GM23248 (cell line): ENCODE measurements around the gene HNRNPH3. TPM values are rescaled to one million over a fixed set of nuclear protein-coding genes. Genes with fewer than 3 reads are reported as not detected.
"Not testable (repeated sequence)": the region's sequence is repeated elsewhere in the genome, so short reads cannot be mapped to it uniquely, and the experiment has no call there.

Source experiments
- DNase-seq: peaks from one replicate; pipeline ENCODE4 v3.0.0-alpha.2; 2015
- H2AFZ ChIP-seq: fragments of 200-600 bp; sonication (generic); 2 replicates; pipeline ENCODE4 v1.6.1; 2016; ENCODE audit warnings: antibody characterized with exemption
- H3F3A ChIP-seq: fragments of 200-600 bp; sonication (generic); 2 replicates; pipeline ENCODE4 v1.6.1; 2016; ENCODE audit warnings: mild to moderate bottlenecking, antibody characterized with exemption, mixed run types; ENCODE audit not compliant: insufficient read depth
- H3K27ac ChIP-seq: fragments of 200-600 bp; sonication (generic); 2 replicates; pipeline ENCODE4 v1.5.1; 2016; ENCODE audit warnings: mild to moderate bottlenecking
- H3K27me3 ChIP-seq: fragments of 200-600 bp; sonication (generic); replicated peaks from 2 replicates; pipeline ENCODE4 v1.6.1; 2016; ENCODE audit warnings: mild to moderate bottlenecking; ENCODE audit not compliant: insufficient read depth
- H3K36me3 ChIP-seq: fragments of 200-600 bp; sonication (generic); 2 replicates; pipeline ENCODE4 v1.6.1; 2016; ENCODE audit warnings: low read depth, mild to moderate bottlenecking
- H3K4me1 ChIP-seq: fragments of 200-600 bp; sonication (generic); 2 replicates; pipeline ENCODE4 v1.6.1; 2016; ENCODE audit warnings: mild to moderate bottlenecking; ENCODE audit not compliant: insufficient read depth
- H3K4me2 ChIP-seq: fragments of 200-600 bp; sonication (generic); one replicate; pipeline ENCODE4 v1.6.1; 2016; ENCODE audit warnings: mild to moderate bottlenecking; ENCODE audit not compliant: unreplicated experiment
- H3K4me3 ChIP-seq: fragments of 200-600 bp; sonication (generic); 2 replicates; pipeline ENCODE4 v1.5.1; 2016; ENCODE audit warnings: mild to moderate bottlenecking
- H3K79me2 ChIP-seq: fragments of 200-600 bp; sonication (generic); 2 replicates; pipeline ENCODE4 v1.6.1; 2016; ENCODE audit warnings: mild to moderate bottlenecking; ENCODE audit not compliant: insufficient read depth
- H3K9ac ChIP-seq: fragments of 200-600 bp; sonication (generic); 2 replicates; pipeline ENCODE4 v1.6.1; 2016; ENCODE audit warnings: mild to moderate bottlenecking
- H3K9me2 ChIP-seq: fragments of 200-600 bp; sonication (generic); 2 replicates; pipeline ENCODE4 v1.6.1; 2016; ENCODE audit warnings: mixed run types, mild to moderate bottlenecking, moderate library complexity; ENCODE audit not compliant: insufficient read depth
- H3K9me3 ChIP-seq: fragments of 200-600 bp; sonication (generic); one replicate; pipeline ENCODE4 v1.6.1; 2017; ENCODE audit warnings: low read depth
- H4K20me1 ChIP-seq: fragments of 200-600 bp; sonication (generic); 2 replicates; pipeline ENCODE4 v1.6.0; 2016; ENCODE audit not compliant: insufficient read depth
- EZH2 ChIP-seq: fragments of 200-600 bp; sonication (generic); IDR thresholded peaks from 2 replicates; pipeline ENCODE4 v1.6.1; 2018; ENCODE audit warnings: antibody characterized with exemption, mild to moderate bottlenecking; ENCODE audit not compliant: insufficient read depth, poor library complexity, severe bottlenecking
- EZH2phosphoT487 ChIP-seq: fragments of 200-600 bp; sonication (generic); IDR thresholded peaks from 2 replicates; pipeline ENCODE4 v1.6.1; 2018; ENCODE audit warnings: antibody characterized with exemption, moderate library complexity, mild to moderate bottlenecking, low read depth; ENCODE audit not compliant: insufficient read depth
- WGBS, 2 experiments: methylation state at CpG; one replicate each; pipeline ENCODE4 v1.1.6; 2015 to 2017; ENCODE audit warnings: low lambda C conversion rate in 2 of 2, low coverage in 1 of 2; ENCODE audit errors: missing lambda C conversion rate in 2 of 2; 5-methylcytosine and 5-hydroxymethylcytosine counted together
- in situ Hi-C: fragments of 300-500 bp; cut with MboI; formaldehyde crosslinking; loops from 2 replicates; pipeline ENCODE4 v1.15.0; 2020
- polyA plus RNA-seq: library from polyadenylated mRNA; unstranded; fragments of >200 nt; fragmentation: Nextera tagmentation; extraction: Ambion mirVana; gene quantifications from 2 replicates; pipeline ENCODE4 v1.2.1, GENCODE V29; 2016
- total RNA-seq: library from RNA; depleted of rRNA; stranded (reverse); fragments of >200 nt; shearing (Covaris generic); gene quantifications from 2 replicates; pipeline ENCODE4 v1.2.3, GENCODE V29; 2014

HNRNPH3 gene
- total and polyA plus RNA-seq, 2 experiments from 2014 or later, result 17.6 to 122 TPM

- Histone ChIP-seq H3K4me2 (no peak overlapping the region), H3K9me2 (no peaks in the 10 kb centered on the region), H3K36me3 (no peaks in the 10 kb centered on the region), H3K9me3 (no peaks in the 10 kb centered on the region), H3F3A (no peaks in the 10 kb centered on the region), H3K9ac (no peak overlapping the region), H3K27ac (no peak overlapping the region), H3K4me1 (no peaks in the 10 kb centered on the region), H3K79me2 (no peaks in the 10 kb centered on the region), H3K4me3 (no peak overlapping the region), H3K27me3 (no peaks in the 10 kb centered on the region), H2AFZ (no peak overlapping the region), H4K20me1 (no peaks in the 10 kb centered on the region)
- no peak for DNase-seq
- in situ Hi-C loops, result loop anchor here (10.0 kb wide), 2 partner anchors 88 to 218 kb away; no protein-coding TSS in a partner anchor
- 64 to 65% methylated on average over 5 of the region's 5 CpGs for WGBS, 2 experiments
- TF ChIP-seq EZH2phosphoT487 (no peak), EZH2 (no peak)
Observed at GRCh38 chr10:68302871-68303270, 29.0 kb upstream of the HNRNPH3 start.

GRCh38 chr10:68303849-68304412, 27.9 kb upstream of the HNRNPH3 start:
- Histone ChIP-seq H3K27ac (no peak overlapping the region), H2AFZ (no peak overlapping the region), H3K4me1 (no peaks in the 10 kb centered on the region), H3F3A (no peaks in the 10 kb centered on the region), H3K4me3 (no peak overlapping the region), H4K20me1 (no peaks in the 10 kb centered on the region), H3K27me3 (no peaks in the 10 kb centered on the region), H3K9me2 (no peaks in the 10 kb centered on the region), H3K9me3 (no peaks in the 10 kb centered on the region), H3K9ac (no peak overlapping the region), H3K4me2 (no peak overlapping the region), H3K36me3 (no peaks in the 10 kb centered on the region), H3K79me2 (no peaks in the 10 kb centered on the region)
- no peak for DNase-seq
- in situ Hi-C loops, result loop anchor here (10.0 kb wide), 2 partner anchors 89 to 219 kb away; no protein-coding TSS in a partner anchor
- TF ChIP-seq EZH2, result no peak
- no peak for TF ChIP-seq EZH2phosphoT487
- WGBS, 2 experiments, result 77 to 80% methylated on average over 7 of the region's 7 CpGs

GRCh38 chr10:68305854-68306253, 26.0 kb upstream of the HNRNPH3 start:
- H3K27me3 ChIP-seq, result no peaks in the 10 kb centered on the region
- H3K9me3 ChIP-seq, result no peaks in the 10 kb centered on the region
- no peaks in the 10 kb centered on the region for H3K79me2 ChIP-seq
- no peaks in the 10 kb centered on the region for H3K36me3 ChIP-seq
- no peaks in the 10 kb centered on the region for H3K4me1 ChIP-seq
- H3K27ac ChIP-seq, result no peak overlapping the region
- no peaks in the 10 kb centered on the region for H4K20me1 ChIP-seq
- no peak overlapping the region for H2AFZ ChIP-seq
- no peak for TF ChIP-seq EZH2phosphoT487
- TF ChIP-seq EZH2, result no peak
- no peaks in the 10 kb centered on the region for H3F3A ChIP-seq
- no peak overlapping the region for H3K9ac ChIP-seq
- H3K9me2 ChIP-seq, result no peaks in the 10 kb centered on the region
- no peak overlapping the region for H3K4me3 ChIP-seq
- no peak overlapping the region for H3K4me2 ChIP-seq
- in situ Hi-C loops, result loop anchor here (10.0 kb wide), 2 partner anchors 91 to 221 kb away; no protein-coding TSS in a partner anchor
- WGBS, 2 experiments, result 0% methylated on average over 1 of the region's 1 CpG
- DNase-seq, result no peak

- Histone ChIP-seq H3K79me2 (no peaks in the 10 kb centered on the region; the same call in 1 of the 2 replicates), H2AFZ (no peak overlapping the region), H4K20me1 (no peaks in the 10 kb centered on the region), H3K9me2 (no peaks in the 10 kb centered on the region), H3K4me3 (no peak overlapping the region), H3K9ac (no peak overlapping the region), H3F3A (no peaks in the 10 kb centered on the region), H3K27ac (no peak overlapping the region), H3K4me2 (no peak overlapping the region), H3K4me1 (no peaks in the 10 kb centered on the region), H3K27me3 (no peaks in the 10 kb centered on the region), H3K9me3 (no peaks in the 10 kb centered on the region), H3K36me3 (no peaks in the 10 kb centered on the region)
- DNase-seq, result no peak
- TF ChIP-seq EZH2 (no peak), EZH2phosphoT487 (no peak)
- in situ Hi-C loops, result no loop called here
Observed at GRCh38 chr10:68310531-68310930, 21.3 kb upstream of the HNRNPH3 start.

- H3K9me2 ChIP-seq, H3K27me3 ChIP-seq, H3K27ac ChIP-seq, H3K4me3 ChIP-seq, H3K4me2 ChIP-seq, H3K4me1 ChIP-seq, H2AFZ ChIP-seq, DNase-seq, H3K9me3 ChIP-seq, H3F3A ChIP-seq, H4K20me1 ChIP-seq, H3K36me3 ChIP-seq, H3K9ac ChIP-seq, in situ Hi-C loops, H3K79me2 ChIP-seq: not testable (repeated sequence)
- 88 to 89% methylated on average over 6 of the region's 6 CpGs for WGBS, 2 experiments
Observed at GRCh38 chr10:68314930-68315329, 16.9 kb upstream of the HNRNPH3 start.
